GM23338 (cell line): ENCODE results near the gene BMPR2. TPM values are rescaled to one million over a fixed set of nuclear protein-coding genes. Genes with fewer than 3 reads are reported as not detected.

Source experiments
- ATAC-seq: fragments of 200-7000 bp; cut with Tn5 transposase; 3 replicates; pipeline ENCODE4 v1.9.1; 2020
- DNase-seq: peaks from one replicate; pipeline ENCODE4 v3.0.0-alpha.2; 2015; ENCODE audit warnings: low spot score
- H2AFZ ChIP-seq: fragments of 200-600 bp; sonication (generic); 2 replicates; pipeline ENCODE4 v1.8.0; 2016; ENCODE audit warnings: antibody characterized with exemption, mild to moderate bottlenecking, moderate library complexity
- H3F3A ChIP-seq: fragments of 200-600 bp; sonication (generic); replicated peaks from 2 replicates; pipeline ENCODE4 v1.8.0; 2017; ENCODE audit warnings: antibody characterized with exemption, mixed run types, low read depth
- H3K27ac ChIP-seq: fragments of 200-600 bp; sonication (generic); 2 replicates; pipeline ENCODE4 v1.6.1; 2016; ENCODE audit warnings: low read depth
- H3K27me3 ChIP-seq: fragments of 200-600 bp; sonication (generic); 2 replicates; pipeline ENCODE4 v1.8.0; 2016; ENCODE audit warnings: mild to moderate bottlenecking, mixed run types, moderate library complexity; ENCODE audit not compliant: insufficient read depth
- H3K36me3 ChIP-seq: fragments of 200-600 bp; sonication (generic); 2 replicates; pipeline ENCODE4 v1.8.0; 2016; ENCODE audit warnings: mild to moderate bottlenecking; ENCODE audit not compliant: insufficient read depth
- H3K4me1 ChIP-seq: fragments of 200-600 bp; sonication (generic); 2 replicates; pipeline ENCODE4 v1.8.0; 2016; ENCODE audit warnings: mild to moderate bottlenecking, moderate library complexity; ENCODE audit not compliant: insufficient read depth
- H3K4me2 ChIP-seq: fragments of 200-600 bp; sonication (generic); 2 replicates; pipeline ENCODE4 v1.7.1; 2017; ENCODE audit warnings: mixed run types
- H3K4me3 ChIP-seq: fragments of 200-600 bp; sonication (generic); 2 replicates; pipeline ENCODE4 v1.6.1; 2016; ENCODE audit warnings: mixed run types
- H3K79me2 ChIP-seq: fragments of 200-600 bp; sonication (generic); replicated peaks from 2 replicates; pipeline ENCODE4 v1.8.0; 2017; ENCODE audit warnings: mild to moderate bottlenecking; ENCODE audit not compliant: insufficient read depth
- H3K9me2 ChIP-seq: fragments of 200-600 bp; sonication (generic); 2 replicates; pipeline ENCODE4 v1.8.0; 2017; ENCODE audit not compliant: insufficient read depth
- H4K20me1 ChIP-seq: fragments of 200-600 bp; sonication (generic); replicated peaks from 2 replicates; pipeline ENCODE4 v1.8.0; 2017; ENCODE audit warnings: mild to moderate bottlenecking; ENCODE audit not compliant: insufficient read depth
- H3K27ac Mint-ChIP-seq: 2 replicates; pipeline ENCODE4 v1.8.0; 2020; ENCODE audit warnings: inconsistent platforms, mild to moderate bottlenecking, moderate library complexity, mixed read lengths
- H3K27me3 Mint-ChIP-seq: 3 replicates; pipeline ENCODE4 v1.8.0; 2022; ENCODE audit warnings: low read depth, mild to moderate bottlenecking, moderate library complexity, mixed read lengths, inconsistent platforms; ENCODE audit not compliant: insufficient read depth, poor library complexity
- H3K36me3 Mint-ChIP-seq: 3 replicates; pipeline ENCODE4 v1.8.0; 2021; ENCODE audit warnings: low read depth, mild to moderate bottlenecking, inconsistent platforms, moderate library complexity, mixed read lengths
- H3K4me1 Mint-ChIP-seq: 3 replicates; pipeline ENCODE4 v1.8.0; 2020; ENCODE audit warnings: mild to moderate bottlenecking, inconsistent platforms, mixed read lengths
- H3K4me3 Mint-ChIP-seq: 3 replicates; pipeline ENCODE4 v1.8.0; 2021; ENCODE audit warnings: moderate library complexity, mild to moderate bottlenecking, inconsistent platforms, mixed read lengths
- H3K9me3 Mint-ChIP-seq: 3 replicates; pipeline ENCODE4 v1.8.0; 2020; ENCODE audit warnings: moderate library complexity, mild to moderate bottlenecking, inconsistent platforms, mixed read lengths
- CREB1 ChIP-seq: fragments of 250-450 bp; sonication (Bioruptor Pico); IDR thresholded peaks from 2 replicates; pipeline ENCODE4 v1.5.0; 2020; ENCODE audit warnings: low read depth, mild to moderate bottlenecking, moderate library complexity
- CTCF ChIP-seq, 2 experiments: fragments of 200-600 bp in 1 of 2; sonication (generic) in 1 of 2; conservative IDR thresholded peaks; 2 replicates each; pipeline versions ENCODE4 v1.5.1 to v1.6.1; 2016 to 2017; ENCODE audit warnings: antibody characterized with exemption in 2 of 2, low read depth in 2 of 2, mild to moderate bottlenecking in 2 of 2, moderate library complexity in 1 of 2
- ETS1 ChIP-seq: IDR thresholded peaks from 2 replicates; pipeline ENCODE4 v1.6.1; 2016; ENCODE audit warnings: antibody characterized with exemption
- EZH2 ChIP-seq: fragments of 200-600 bp; sonication (generic); IDR thresholded peaks from one replicate; pipeline ENCODE4 v1.8.0; 2017; ENCODE audit warnings: antibody characterized with exemption, mild to moderate bottlenecking, low read depth; ENCODE audit not compliant: unreplicated experiment
- EZH2phosphoT487 ChIP-seq: fragments of 200-600 bp; sonication (generic); IDR thresholded peaks from one replicate; pipeline ENCODE4 v1.8.1; 2018; ENCODE audit warnings: antibody characterized with exemption; ENCODE audit not compliant: unreplicated experiment
- JUNB ChIP-seq: IDR thresholded peaks from one replicate; pipeline ENCODE4 v1.6.1; 2016; ENCODE audit warnings: antibody characterized with exemption; ENCODE audit not compliant: unreplicated experiment
- NANOG ChIP-seq: IDR thresholded peaks from 2 replicates; pipeline ENCODE4 v1.6.1; 2016; ENCODE audit warnings: antibody characterized with exemption, borderline replicate concordance
- POLR2AphosphoS5 ChIP-seq: IDR thresholded peaks from 2 replicates; pipeline ENCODE4 v1.6.1; 2016; ENCODE audit warnings: antibody characterized with exemption, low read depth
- REST ChIP-seq: IDR thresholded peaks from one replicate; pipeline ENCODE4 v1.6.1; 2018; ENCODE audit warnings: antibody characterized with exemption; ENCODE audit not compliant: unreplicated experiment
- STAT1 ChIP-seq: IDR thresholded peaks from one replicate; pipeline ENCODE4 v1.6.1; 2016; ENCODE audit warnings: antibody characterized with exemption; ENCODE audit not compliant: unreplicated experiment
- ZNF114 ChIP-seq: fragments of 250-450 bp; sonication (Bioruptor Pico); IDR thresholded peaks from 2 replicates; pipeline ENCODE4 v1.5.0; 2020; ENCODE audit warnings: mild to moderate bottlenecking, moderate library complexity
- ZNF331 ChIP-seq: fragments of 250-450 bp; sonication (Bioruptor Pico); IDR thresholded peaks from 2 replicates; pipeline ENCODE4 v1.5.0; 2020; ENCODE audit warnings: low read depth, mild to moderate bottlenecking, moderate library complexity
- polyA plus RNA-seq: library from polyadenylated mRNA; unstranded; fragments of >200 nt; fragmentation: Nextera tagmentation; extraction: Ambion mirVana; gene quantifications from 2 replicates; pipeline ENCODE4 v1.2.1, GENCODE V29; 2016
- total RNA-seq: library from RNA; depleted of rRNA; stranded (reverse); fragments of >200 nt; shearing (Covaris generic); gene quantifications from 2 replicates; pipeline ENCODE4 v1.2.3, GENCODE V29; 2014
- TF ChIP-seq, protein P1 (sequence below): fragments of 250-450 bp; sonication (Bioruptor Pico); IDR thresholded peaks from 2 replicates; pipeline ENCODE4 v1.5.0; 2020; ENCODE audit warnings: mild to moderate bottlenecking, moderate library complexity

The BMPR2 gene
- total and polyA plus RNA-seq, 2 experiments from 2014 or later = 6.7 to 21.6 TPM

DNA sequence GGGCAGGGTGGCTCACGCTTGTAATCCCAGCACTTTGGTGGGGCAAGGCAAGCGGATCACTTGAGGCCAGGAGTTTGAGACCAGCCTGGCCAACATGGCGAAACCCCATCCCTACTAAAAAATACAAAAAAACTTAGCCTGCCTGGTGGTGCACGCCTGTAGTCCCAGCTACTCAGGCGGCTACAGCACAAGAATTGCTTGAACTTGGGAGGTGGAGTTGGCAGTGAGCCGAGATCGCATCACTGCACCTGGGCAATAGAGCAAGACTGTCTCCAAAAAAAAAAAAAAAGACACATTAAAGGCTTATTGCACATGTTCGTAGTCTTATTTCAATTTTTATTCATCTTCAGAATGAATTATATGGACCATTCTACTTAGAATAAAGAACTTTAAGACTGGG is 110.2 kb downstream of the BMPR2 start:
- Histone ChIP-seq H3K27ac (no peak overlapping the region), H4K20me1 (no peaks in the 10 kb centered on the region), H3K4me1 (no peaks in the 10 kb centered on the region; the same call in 1 of the 2 replicates), H3K79me2 (no peaks in the 10 kb centered on the region), H2AFZ (no peak overlapping the region), H3K4me2 (no peak overlapping the region), H3K36me3 (no peaks in the 10 kb centered on the region), H3F3A (no peaks in the 10 kb centered on the region), H3K27me3 (no peaks in the 10 kb centered on the region), H3K4me3 (no peak overlapping the region), H3K9me2 (no peaks in the 10 kb centered on the region)
- DNase-seq (no peak), ATAC-seq (no peak)
- Mint-ChIP-seq H3K27ac (no peak overlapping the region), H3K27me3 (peaks cover 2% of the 10 kb centered on the region), H3K36me3 (no peaks in the 10 kb centered on the region; the same call in 2 of the 3 replicates), H3K4me3 (no peak overlapping the region), H3K9me3 (no peaks in the 10 kb centered on the region), H3K4me1 (peaks cover 2% of the 10 kb centered on the region; the same call in 1 of the 3 replicates)
- TF ChIP-seq ETS1 = no peak
- TF ChIP-seq, protein P1, sequence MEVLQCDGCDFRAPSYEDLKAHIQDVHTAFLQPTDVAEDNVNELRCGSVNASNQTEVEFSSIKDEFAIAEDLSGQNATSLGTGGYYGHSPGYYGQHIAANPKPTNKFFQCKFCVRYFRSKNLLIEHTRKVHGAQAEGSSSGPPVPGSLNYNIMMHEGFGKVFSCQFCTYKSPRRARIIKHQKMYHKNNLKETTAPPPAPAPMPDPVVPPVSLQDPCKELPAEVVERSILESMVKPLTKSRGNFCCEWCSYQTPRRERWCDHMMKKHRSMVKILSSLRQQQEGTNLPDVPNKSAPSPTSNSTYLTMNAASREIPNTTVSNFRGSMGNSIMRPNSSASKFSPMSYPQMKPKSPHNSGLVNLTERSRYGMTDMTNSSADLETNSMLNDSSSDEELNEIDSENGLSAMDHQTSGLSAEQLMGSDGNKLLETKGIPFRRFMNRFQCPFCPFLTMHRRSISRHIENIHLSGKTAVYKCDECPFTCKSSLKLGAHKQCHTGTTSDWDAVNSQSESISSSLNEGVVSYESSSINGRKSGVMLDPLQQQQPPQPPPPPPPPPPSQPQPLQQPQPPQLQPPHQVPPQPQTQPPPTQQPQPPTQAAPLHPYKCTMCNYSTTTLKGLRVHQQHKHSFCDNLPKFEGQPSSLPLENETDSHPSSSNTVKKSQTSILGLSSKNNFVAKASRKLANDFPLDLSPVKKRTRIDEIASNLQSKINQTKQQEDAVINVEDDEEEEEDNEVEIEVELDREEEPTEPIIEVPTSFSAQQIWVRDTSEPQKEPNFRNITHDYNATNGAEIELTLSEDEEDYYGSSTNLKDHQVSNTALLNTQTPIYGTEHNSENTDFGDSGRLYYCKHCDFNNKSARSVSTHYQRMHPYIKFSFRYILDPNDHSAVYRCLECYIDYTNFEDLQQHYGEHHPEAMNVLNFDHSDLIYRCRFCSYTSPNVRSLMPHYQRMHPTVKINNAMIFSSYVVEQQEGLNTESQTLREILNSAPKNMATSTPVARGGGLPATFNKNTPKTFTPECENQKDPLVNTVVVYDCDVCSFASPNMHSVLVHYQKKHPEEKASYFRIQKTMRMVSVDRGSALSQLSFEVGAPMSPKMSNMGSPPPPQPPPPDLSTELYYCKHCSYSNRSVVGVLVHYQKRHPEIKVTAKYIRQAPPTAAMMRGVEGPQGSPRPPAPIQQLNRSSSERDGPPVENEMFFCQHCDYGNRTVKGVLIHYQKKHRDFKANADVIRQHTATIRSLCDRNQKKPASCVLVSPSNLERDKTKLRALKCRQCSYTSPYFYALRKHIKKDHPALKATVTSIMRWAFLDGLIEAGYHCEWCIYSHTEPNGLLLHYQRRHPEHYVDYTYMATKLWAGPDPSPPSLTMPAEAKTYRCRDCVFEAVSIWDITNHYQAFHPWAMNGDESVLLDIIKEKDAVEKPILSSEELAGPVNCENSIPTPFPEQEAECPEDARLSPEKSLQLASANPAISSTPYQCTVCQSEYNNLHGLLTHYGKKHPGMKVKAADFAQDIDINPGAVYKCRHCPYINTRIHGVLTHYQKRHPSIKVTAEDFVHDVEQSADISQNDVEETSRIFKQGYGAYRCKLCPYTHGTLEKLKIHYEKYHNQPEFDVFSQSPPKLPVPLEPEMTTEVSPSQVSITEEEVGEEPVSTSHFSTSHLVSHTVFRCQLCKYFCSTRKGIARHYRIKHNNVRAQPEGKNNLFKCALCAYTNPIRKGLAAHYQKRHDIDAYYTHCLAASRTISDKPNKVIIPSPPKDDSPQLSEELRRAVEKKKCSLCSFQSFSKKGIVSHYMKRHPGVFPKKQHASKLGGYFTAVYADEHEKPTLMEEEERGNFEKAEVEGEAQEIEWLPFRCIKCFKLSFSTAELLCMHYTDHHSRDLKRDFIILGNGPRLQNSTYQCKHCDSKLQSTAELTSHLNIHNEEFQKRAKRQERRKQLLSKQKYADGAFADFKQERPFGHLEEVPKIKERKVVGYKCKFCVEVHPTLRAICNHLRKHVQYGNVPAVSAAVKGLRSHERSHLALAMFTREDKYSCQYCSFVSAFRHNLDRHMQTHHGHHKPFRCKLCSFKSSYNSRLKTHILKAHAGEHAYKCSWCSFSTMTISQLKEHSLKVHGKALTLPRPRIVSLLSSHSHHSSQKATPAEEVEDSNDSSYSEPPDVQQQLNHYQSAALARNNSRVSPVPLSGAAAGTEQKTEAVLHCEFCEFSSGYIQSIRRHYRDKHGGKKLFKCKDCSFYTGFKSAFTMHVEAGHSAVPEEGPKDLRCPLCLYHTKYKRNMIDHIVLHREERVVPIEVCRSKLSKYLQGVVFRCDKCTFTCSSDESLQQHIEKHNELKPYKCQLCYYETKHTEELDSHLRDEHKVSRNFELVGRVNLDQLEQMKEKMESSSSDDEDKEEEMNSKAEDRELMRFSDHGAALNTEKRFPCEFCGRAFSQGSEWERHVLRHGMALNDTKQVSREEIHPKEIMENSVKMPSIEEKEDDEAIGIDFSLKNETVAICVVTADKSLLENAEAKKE (CRISPR knock-in tag) = no peak
- no peak for TF ChIP-seq STAT1
- TF ChIP-seq NANOG = no peak
- no peak for TF ChIP-seq REST
- no peak for TF ChIP-seq ZNF114
- TF ChIP-seq EZH2phosphoT487 = no peak
- no peak for TF ChIP-seq CREB1
- TF ChIP-seq CTCF (conservative IDR thresholded peaks at IDR 0.05; ENCODE audit: low read depth in 2 of 2) = no peak
- no peak for TF ChIP-seq ZNF331 (CRISPR knock-in tag)
- no peak for TF ChIP-seq EZH2
- TF ChIP-seq JUNB = no peak
- no peak for TF ChIP-seq POLR2AphosphoS5
